AG04449 (cell line): Measurements from ENCODE around the gene NMNAT1.

Source experiments
- CTCF ChIA-PET: fragments of 350-600 bp; formaldehyde crosslinking; extraction: SDS; loops from one replicate; lab custom pipeline; 2021; ENCODE audit warnings: antibody characterized with exemption; lab: Yijun Ruan, JAX
- POLR2A ChIA-PET: fragments of 400-600, 350-600 bp; formaldehyde crosslinking; extraction: SDS; loops from one replicate; lab custom pipeline; 2020; ENCODE audit warnings: antibody characterized with exemption, inconsistent platforms; lab: Yijun Ruan, JAX
- DNase-seq: peaks from one replicate; pipeline ENCODE4 v3.0.0-alpha.2; 2010; ENCODE audit warnings: low read depth, low spot score
- H3K4me3 ChIP-seq: 2 replicates; pipeline ENCODE4 v1.5.1; 2011; ENCODE audit warnings: low read depth, mild to moderate bottlenecking, control low read depth, low read length
- CTCF ChIP-seq: IDR thresholded peaks from one replicate; pipeline ENCODE4 v1.5.1; 2011; ENCODE audit warnings: mild to moderate bottlenecking, moderate library complexity, low read length, control low read depth, inconsistent platforms; ENCODE audit not compliant: insufficient read depth; ENCODE audit errors: missing control alignments

The NMNAT1 gene

GRCh38 chr1:9917901-9918300 lies 25.4 kb upstream of the NMNAT1 start:
- DNase-seq = no peak
- no peak overlapping the region for H3K4me3 ChIP-seq
- TF ChIP-seq CTCF = no peak
- ChIA-PET CTCF (interaction anchor here (0.6 kb wide), 1 partner anchor 20 kb away, joined by 3 read pairs; no protein-coding TSS in a partner anchor), POLR2A (no interaction called here)

GRCh38 chr1:9920606-9921005 lies 22.7 kb upstream of the NMNAT1 start:
- ChIA-PET POLR2A (no interaction called here), CTCF (interaction anchor here (0.9 to 1.6 kb wide), 2 partner anchors 21 to 253 kb away, joined by 3 to 4 read pairs; no protein-coding TSS in a partner anchor)
- TF ChIP-seq CTCF = no peak
- no peak overlapping the region for H3K4me3 ChIP-seq
- DNase-seq = no peak

- POLR2A ChIA-PET = interaction anchor here (0.7 kb wide), 1 partner anchor 21 kb away, joined by 4 read pairs; the partner anchor contains the start of genes LZIC and NMNAT1
- CTCF ChIA-PET = interaction anchor here (0.7 to 1.4 kb wide), 6 partner anchors 8 to 48 kb away, joined by 3 to 5 read pairs (median 4); no protein-coding TSS in a partner anchor
- no peak for DNase-seq
- no peak for TF ChIP-seq CTCF
- no peak overlapping the region for H3K4me3 ChIP-seq
Observed at GRCh38 chr1:9922342-9922741, 20.9 kb upstream of the NMNAT1 start.

DNA sequence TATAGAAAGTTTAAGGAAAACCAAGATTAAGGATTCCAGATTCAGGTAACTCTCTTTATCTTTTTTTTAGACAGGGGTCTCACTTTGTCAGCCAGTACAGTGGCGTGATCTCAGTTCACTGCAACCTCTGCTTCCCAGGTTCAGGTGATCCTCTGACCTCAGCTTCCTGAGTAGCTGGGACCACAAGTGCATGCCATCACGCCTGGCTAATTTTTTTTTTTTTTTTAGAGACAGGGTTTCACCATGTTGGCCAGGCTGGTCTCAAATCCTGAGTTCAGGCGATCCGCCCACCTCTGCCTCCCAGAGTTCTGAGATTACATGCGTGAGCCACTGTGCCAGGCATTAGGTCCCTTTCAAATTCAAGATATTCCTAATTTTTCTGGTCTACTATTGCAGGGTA lies 16.0 kb upstream of the NMNAT1 start:
- no peak for DNase-seq
- ChIA-PET POLR2A (no interaction called here), CTCF (no interaction called here)
- no peak for TF ChIP-seq CTCF
- no peak overlapping the region for H3K4me3 ChIP-seq

DNA sequence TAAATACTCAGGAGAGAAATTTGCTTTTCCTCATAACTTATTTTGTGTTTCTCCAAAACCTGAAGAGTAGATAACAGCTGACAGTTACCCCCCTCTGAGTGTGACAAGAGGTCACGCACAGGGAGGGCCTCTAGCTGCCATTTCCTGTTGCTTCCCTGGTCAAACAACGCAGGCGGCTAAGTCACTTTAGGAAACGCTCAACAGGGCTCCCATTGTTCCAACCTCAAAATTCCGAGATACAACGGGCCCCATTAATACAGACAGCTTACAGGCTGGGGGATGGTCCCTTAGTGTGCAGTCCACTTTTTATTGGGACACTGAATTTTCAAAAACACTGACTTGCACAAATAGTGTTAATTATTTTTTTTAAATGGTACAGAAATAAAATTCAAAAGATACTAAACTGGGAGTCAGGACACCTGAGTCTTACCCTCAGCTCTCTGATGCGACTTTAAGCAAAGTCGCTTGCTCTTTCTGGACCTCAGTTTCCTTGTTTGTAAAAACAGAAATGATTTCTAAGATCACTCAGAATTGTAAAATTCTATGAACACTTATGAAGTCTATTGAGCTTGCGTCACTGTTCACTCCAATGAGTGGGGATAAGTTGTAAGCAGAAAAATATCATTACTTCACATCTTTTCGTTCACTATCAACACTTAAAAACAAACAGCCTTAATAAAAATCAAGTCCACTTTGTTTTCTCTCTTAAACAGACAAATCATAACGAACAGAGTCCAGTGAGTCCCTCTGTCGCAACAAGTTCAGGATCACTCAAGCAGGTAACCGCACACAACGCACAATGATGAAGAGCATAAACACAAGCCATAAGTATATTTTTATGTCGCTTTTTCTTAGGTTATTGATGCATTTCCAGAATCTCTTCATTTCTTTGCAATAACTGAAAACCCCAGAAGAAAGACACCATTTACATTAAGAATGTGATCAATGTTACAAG lies 13.6 kb upstream of the NMNAT1 start:
- no peak for TF ChIP-seq CTCF

More for the DNA sequence above, 13.6 kb upstream of the NMNAT1 start:
- ChIA-PET POLR2A (no interaction called here), CTCF (interaction anchor here (1.0 to 2.4 kb wide), 4 partner anchors 12 to 55 kb away, joined by 3 to 8 read pairs (median 4); no protein-coding TSS in a partner anchor)
- no peak for DNase-seq
- H3K4me3 ChIP-seq = no peak overlapping the region
